ENCODE data around the gene DCP1B. TPM values are rescaled to one million over a fixed set of nuclear protein-coding genes. Genes with fewer than 3 reads are reported as not detected.

Gene DCP1B
- total RNA-seq (2014; rRNA removed; shearing (Covaris generic)): 7.6 and 8.3 TPM in 2 replicates

GRCh38 chr12:2004113-2004929 is at the start of gene DCP1B:
TSS of gene DCP1B (minus strand) at chr12:2004457. CDS start at chr12:2004431, 26 bp downstream.
- DNase-seq (ENCODE audit: low read depth): peak; percentile 99

- DNase-seq (ENCODE audit: low read depth): peak; percentile 33
Observed at GRCh38 chr12:2053691-2054090, 49.4 kb upstream of the DCP1B start.

DNA sequence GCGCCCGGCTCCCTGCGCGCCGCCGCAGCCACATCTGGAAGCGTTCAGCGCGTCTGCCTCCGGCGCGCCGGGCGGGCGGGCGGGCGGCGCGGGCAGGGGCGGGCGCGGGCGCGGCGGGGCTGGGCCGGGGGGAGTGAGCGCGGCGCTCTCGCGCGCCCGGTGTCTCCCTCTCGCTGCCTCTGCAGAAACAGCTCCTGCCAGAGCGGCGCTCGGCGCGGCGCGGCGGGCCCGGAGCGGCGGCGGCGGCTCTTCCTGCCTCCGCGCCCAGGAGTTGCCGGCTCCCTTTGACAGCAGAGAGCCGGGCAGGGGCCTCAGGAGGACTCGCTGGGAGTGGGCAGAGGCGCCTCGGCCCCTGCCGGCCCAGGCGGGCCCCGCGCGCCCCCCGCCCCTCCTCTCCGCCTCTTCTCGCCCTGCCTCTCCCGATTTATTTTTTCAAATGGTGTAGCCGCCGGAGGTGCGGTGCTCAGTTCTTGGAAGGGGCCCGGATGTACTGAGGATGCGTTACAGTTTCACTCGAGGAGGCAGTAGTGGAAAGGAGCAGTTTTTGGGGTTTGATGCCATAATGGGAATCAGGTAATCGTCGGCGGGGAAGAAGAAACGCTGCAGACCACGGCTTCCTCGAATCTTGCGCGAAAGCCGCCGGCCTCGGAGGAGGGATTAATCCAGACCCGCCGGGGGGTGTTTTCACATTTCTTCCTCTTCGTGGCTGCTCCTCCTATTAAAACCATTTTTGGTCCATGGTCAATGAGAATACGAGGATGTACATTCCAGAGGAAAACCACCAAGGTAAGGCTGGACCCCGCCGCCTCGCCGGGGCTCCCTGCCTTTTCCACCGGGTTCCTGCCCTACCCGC is 48.8 kb upstream of the DCP1B start, which contains the start of gene CACNA1C:
Gene CACNA1C (plus strand): TSS at position 162 of the 853 bp plus-strand sequence. CDS start 576 bp downstream, at position 738.
- DNase-seq (ENCODE audit: low read depth): peak; percentile 82

DNA sequence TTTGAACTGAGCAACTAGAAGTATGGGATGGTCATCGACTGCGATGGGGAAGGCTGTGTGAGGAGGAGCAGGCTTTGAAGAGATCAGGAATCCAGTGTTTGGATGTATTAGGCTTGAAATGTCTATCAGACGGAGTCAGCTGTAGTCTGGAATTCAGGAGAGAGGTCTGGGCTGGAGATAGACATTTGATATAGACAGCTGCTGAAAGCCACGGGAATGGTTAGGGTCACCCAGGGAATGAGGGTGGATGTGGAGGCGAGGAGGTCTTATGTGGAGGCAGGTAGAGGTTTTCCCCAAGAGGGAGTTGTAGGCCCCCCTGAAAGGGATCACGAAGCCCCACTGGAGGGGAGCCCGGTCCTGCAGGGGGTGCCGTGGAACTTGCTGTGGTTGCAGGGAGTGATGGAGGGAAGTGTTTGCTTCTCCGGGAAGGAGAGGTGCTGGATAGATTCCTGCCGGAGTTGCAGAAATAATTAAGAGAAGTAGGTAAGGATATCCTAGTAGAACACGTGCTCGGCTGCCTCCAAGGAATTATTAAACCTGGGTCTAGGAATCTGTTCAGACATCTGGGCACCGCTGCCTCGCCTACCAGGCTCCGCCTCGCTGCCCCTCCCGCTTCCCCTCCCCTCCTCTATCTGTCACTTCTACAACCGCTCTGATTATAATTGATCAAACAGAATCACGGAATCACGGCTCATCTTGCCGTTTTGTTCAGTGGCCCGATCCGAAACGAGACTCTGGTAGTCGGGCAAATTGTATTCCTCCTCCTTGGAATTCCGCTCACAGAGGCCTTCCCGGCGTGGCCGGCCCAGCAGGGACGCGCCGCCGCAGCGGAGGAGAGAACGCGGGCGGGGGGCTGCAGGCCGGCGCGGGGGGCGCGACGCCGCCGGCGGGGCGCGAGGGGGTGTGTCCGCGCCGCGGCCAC is 47.7 kb upstream of the DCP1B start:
- no peak for DNase-seq (ENCODE audit: low read depth)

- DNase-seq (ENCODE audit: low read depth): peak; percentile 19
Observed at GRCh38 chr12:2049604-2050540, 45.6 kb upstream of the DCP1B start.

GRCh38 chr12:2047752-2048151 is 43.5 kb upstream of the DCP1B start:
- DNase-seq (ENCODE audit: low read depth): no peak

DNA sequence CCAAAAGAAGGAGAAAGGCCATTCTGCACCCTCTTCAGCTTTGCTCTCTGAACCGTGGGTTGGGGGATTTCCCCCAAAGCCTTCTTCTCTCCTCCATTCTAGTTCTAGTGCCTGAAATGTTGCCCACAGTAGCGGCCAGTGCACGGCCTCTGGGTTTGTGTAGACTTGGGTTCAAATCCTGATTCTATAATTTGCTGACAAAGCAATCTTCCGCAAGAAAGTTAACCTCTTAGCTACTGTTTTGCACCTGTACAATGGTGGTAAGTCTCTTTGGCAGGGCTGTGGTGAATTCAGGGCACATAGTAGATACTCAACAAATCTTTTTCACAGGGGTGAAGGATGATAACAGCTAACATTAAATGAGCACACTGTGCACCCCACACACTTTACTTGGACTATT is 42.7 kb upstream of the DCP1B start:
- no peak for DNase-seq (ENCODE audit: low read depth)

DNA sequence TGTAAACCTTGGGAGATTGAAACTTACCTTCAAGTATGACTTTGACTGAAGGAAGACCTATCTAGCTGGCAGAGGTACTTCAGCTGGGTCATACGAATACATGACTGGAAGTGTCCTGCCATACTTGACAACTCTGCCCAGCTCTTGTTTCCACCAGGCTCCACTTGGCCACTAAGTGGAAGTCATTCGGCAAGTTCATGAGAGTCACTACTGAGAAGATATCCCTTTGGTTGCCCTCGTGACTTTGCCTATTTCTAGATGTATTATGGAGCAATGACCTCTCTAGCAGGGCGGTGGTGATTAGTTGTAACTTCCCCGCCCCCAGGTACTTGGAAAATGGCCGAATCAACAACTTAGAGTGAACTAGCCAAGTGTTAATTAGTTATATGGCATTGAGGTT is 39.9 kb upstream of the DCP1B start:
- DNase-seq (ENCODE audit: low read depth): no peak

DNA sequence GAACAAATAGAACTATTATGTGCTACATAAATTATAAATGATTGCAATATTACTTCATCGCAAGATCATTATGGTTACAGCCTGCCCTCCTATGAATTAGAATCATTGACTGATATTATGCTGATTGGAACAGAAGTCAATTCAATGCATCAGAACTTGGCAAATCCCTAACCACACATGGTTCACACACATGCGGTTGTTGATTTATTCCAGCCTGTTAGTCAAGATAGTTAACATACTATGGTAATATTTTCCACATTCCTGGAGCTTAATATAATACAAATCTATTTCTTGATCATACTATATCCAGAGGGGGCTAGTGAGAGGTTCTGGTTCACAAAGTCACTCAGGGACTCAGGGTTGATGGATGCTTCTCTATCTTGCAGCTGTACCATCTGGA is 38.8 kb upstream of the DCP1B start:
- DNase-seq (ENCODE audit: low read depth): no peak

DNA sequence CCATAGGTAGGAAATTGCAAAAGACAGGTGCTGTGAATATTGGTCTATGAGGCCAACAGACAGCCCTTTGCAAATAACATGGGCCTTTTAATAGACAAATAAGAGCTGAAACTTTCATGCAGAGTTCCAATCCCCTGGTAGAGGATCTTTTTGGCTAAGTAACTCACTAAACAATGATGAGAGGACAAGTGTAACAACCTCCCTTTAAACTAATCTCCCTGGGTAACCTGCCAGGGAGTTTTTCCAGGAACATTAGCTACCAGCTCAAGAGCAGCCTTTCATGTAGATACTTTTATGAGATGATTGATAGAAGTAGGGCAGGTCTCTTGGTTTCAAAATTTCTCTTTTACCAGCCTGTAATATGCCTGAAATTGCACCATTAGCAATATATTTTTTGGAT is 34.8 kb upstream of the DCP1B start:
- no peak for DNase-seq (ENCODE audit: low read depth)

GRCh38 chr12:2035431-2036055 is 31.3 kb upstream of the DCP1B start:
- DNase-seq (ENCODE audit: low read depth): no peak

- DNase-seq (ENCODE audit: low read depth): peak; percentile 83
Observed at GRCh38 chr12:2034633-2035430, 30.6 kb upstream of the DCP1B start.

- DNase-seq (ENCODE audit: low read depth): no peak
Observed at GRCh38 chr12:2032506-2032905, 28.2 kb upstream of the DCP1B start.

GRCh38 chr12:2029851-2030250 is 25.6 kb upstream of the DCP1B start:
- DNase-seq (ENCODE audit: low read depth): no peak

GRCh38 chr12:2027351-2027750 is 23.1 kb upstream of the DCP1B start:
- DNase-seq (ENCODE audit: low read depth): no peak

DNA sequence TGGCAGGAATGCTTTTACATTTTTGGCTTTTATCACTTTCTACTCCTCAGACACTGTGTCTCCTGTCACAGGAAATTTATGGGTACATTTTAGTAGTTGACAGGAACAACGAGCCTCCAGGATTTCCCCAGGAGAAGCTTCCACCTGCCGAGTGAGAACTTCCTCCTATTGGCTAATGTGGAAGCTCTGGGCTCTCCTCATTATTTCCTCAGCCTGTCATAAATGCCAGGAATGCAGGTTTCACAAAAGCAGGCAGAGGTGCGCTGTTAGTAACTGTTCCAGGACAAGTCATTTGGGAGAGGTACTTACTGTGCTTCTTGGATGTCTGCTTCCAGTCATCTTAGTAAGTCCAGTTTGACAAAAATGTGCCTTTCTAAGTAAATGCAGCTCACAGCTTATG is 19.1 kb upstream of the DCP1B start:
- DNase-seq (ENCODE audit: low read depth): no peak

- DNase-seq (ENCODE audit: low read depth): no peak
Observed at GRCh38 chr12:2020511-2020910, 16.3 kb upstream of the DCP1B start.

GRCh38 chr12:2019126-2019525 is 14.9 kb upstream of the DCP1B start:
- DNase-seq (ENCODE audit: low read depth): no peak

- no peak for DNase-seq (ENCODE audit: low read depth)
Observed at GRCh38 chr12:2018391-2018790, 14.1 kb upstream of the DCP1B start.
